H1 (cell line): ENCODE results near the gene EPN3. TPM values are rescaled to one million over a fixed set of nuclear protein-coding genes. Genes with fewer than 3 reads are reported as not detected.

Source experiments
- RFX5 ChIP-seq: IDR thresholded peaks from 2 replicates; pipeline ENCODE4 v1.6.1; 2011; ENCODE audit warnings: low read depth, low read length, improper control_type of control experiment, borderline replicate concordance
- TCF12 ChIP-seq: IDR thresholded peaks from 2 replicates; pipeline ENCODE4 v1.6.1; 2011; ENCODE audit warnings: low read depth, mild to moderate bottlenecking, low read length
- TEAD4 ChIP-seq: IDR thresholded peaks from 2 replicates; pipeline ENCODE4 v1.6.1; 2012; ENCODE audit warnings: low read depth, low read length, inconsistent platforms, mixed read lengths
- polyA plus RNA-seq, 7 experiments: library from polyadenylated mRNA; depleted of rRNA in 3 of 7; stranded (reverse) in 5 of 7; unstranded in 2 of 7; fragments of >200 nt in 5 of 7; fragments of 200-250 nt in 2 of 7; gene quantifications; 1 replicate in 5 of 7; 2 replicates in 1 of 7; 4 replicates in 1 of 7; pipeline versions ENCODE4 v1.2.1 to v1.2.3, GENCODE V29; 2011 to 2013; ENCODE audit warnings: missing spikeins in 2 of 7, mixed read lengths in 2 of 7
- total RNA-seq: library from RNA; stranded (reverse); fragmentation: NEBNext Ultra II Directional; extraction: Animal tissue kit (Norgen Biotek cat#: 25700); gene quantifications from 2 replicates; pipeline ENCODE4 v1.2.1, GENCODE V29; 2021

Gene EPN3
- total and polyA plus RNA-seq, 2 of the 8 experiments (the other 6 are each of a cell fraction or from before 2014, with no cell fraction given) = 6.7 to 7.9 TPM

GRCh38 chr17:50506298-50506697, 26.2 kb upstream of the EPN3 start (continued):
- TF ChIP-seq TEAD4 = no peak
- TF ChIP-seq TCF12 = no peak
- no peak for TF ChIP-seq RFX5
